NOMO-1 (cell line): Measurements from ENCODE around the gene B3GALT6.

Experiments used
- DNase-seq, 2 experiments: peaks; one replicate each; lab custom pipeline; 2025; ENCODE audit not compliant: unreplicated experiment in 2 of 2; lab: John Stamatoyannopoulos, UW

Gene B3GALT6

GRCh38 chr1:1215080-1215676 is 16.9 kb upstream of the B3GALT6 start:
- no peak for DNase-seq

GRCh38 chr1:1215881-1216605 is 16.0 kb upstream of the B3GALT6 start:
- DNase-seq: no peak

- no peak for DNase-seq
Observed at GRCh38 chr1:1216770-1217620, 15.0 kb upstream of the B3GALT6 start.

GRCh38 chr1:1217621-1218523 is 14.2 kb upstream of the B3GALT6 start:
- no peak for DNase-seq

- DNase-seq: no peak
Observed at GRCh38 chr1:1218524-1219200, 13.4 kb upstream of the B3GALT6 start.

- no peak for DNase-seq
Observed at GRCh38 chr1:1219341-1219740, 12.7 kb upstream of the B3GALT6 start.

- no peak for DNase-seq
Observed at GRCh38 chr1:1220197-1220596, 11.8 kb upstream of the B3GALT6 start.

- DNase-seq: no peak
Observed at GRCh38 chr1:1221887-1222574, 10.0 kb upstream of the B3GALT6 start.

- no peak for DNase-seq
Observed at GRCh38 chr1:1222575-1223225, 9.3 kb upstream of the B3GALT6 start.

- DNase-seq: no peak
Observed at GRCh38 chr1:1223321-1223720, 8.7 kb upstream of the B3GALT6 start.

GRCh38 chr1:1223891-1224290 is 8.1 kb upstream of the B3GALT6 start:
- DNase-seq: no peak

GRCh38 chr1:1225238-1225845 is 6.7 kb upstream of the B3GALT6 start:
- DNase-seq: no peak

- no peak for DNase-seq
Observed at GRCh38 chr1:1225913-1226312, 6.1 kb upstream of the B3GALT6 start.

- DNase-seq: no peak
Observed at GRCh38 chr1:1226566-1227362, 5.3 kb upstream of the B3GALT6 start.

GRCh38 chr1:1227386-1227785 is 4.7 kb upstream of the B3GALT6 start:
- DNase-seq: no peak

GRCh38 chr1:1228187-1228586 is 3.9 kb upstream of the B3GALT6 start:
- no peak for DNase-seq

- no peak for DNase-seq
Observed at GRCh38 chr1:1228596-1229321, 3.3 kb upstream of the B3GALT6 start.
